ENCODE data around the gene RBM8A. TPM values are rescaled to one million over a fixed set of nuclear protein-coding genes. Genes with fewer than 3 reads are reported as not detected.

RBM8A gene
- total RNA-seq, 4 donors from 2014 or later: 155 to 229 (median 200) TPM

- Histone ChIP-seq H3K9me3 (no peaks in the 10 kb centered on the region), H3K27ac (peak overlapping the region; percentile 61 to 85 (median 80)), H3K36me3 (peaks cover 0 to 23% (median 0%) of the 10 kb centered on the region in 3 donors), H3K4me1 (peaks cover 9 to 30% (median 14%) of the 10 kb centered on the region in 3 donors), H3K4me3 (peak overlapping the region; percentile 23 to 62 (median 51)), H3K27me3 (no peaks in the 10 kb centered on the region)
- TF ChIP-seq POLR2A (IDR thresholded peaks at IDR 0.05) (peak in 1 of 4 donors; percentile 21), CTCF (IDR thresholded peaks at IDR 0.05) (no peak)
- no peak for DNase-seq
- intact Hi-C loops (cut with DNase I): no loop called here
- 21 to 41% methylated on average over 22 to 43 of the region's 47 CpGs for WGBS, 2 donors
Measured at GRCh38 chr1:145871994-145872924, 55.0 kb downstream of the RBM8A start.

Other genes starting within 250 kb of the RBM8A start
- gene PDZK1, start 220.1 kb downstream of the RBM8A start, total RNA-seq: under 1 TPM in 1 of 4 donors, not detected in 3; 0.19 TPM
- gene CD160, start 208.0 kb downstream of the RBM8A start, total RNA-seq: not detected
- gene RNF115, start 103.4 kb downstream of the RBM8A start, total RNA-seq: 10 to 100 TPM in 1 of 4 donors, 1 to 10 TPM in 3; 4.3 to 17.5 (median 6.1) TPM
- 10 to 100 TPM; 15.0 to 31.7 (median 21.0) TPM for gene POLR3C, start 103.3 kb downstream of the RBM8A start, total RNA-seq
- 1 to 10 TPM; 1.1 to 3.8 (median 1.8) TPM for gene NUDT17, start 81.9 kb downstream of the RBM8A start, total RNA-seq
- 10 to 100 TPM; 20.9 to 51.8 (median 38.2) TPM for gene PIAS3, start 68.4 kb downstream of the RBM8A start, total RNA-seq
- gene ANKRD35, start 41.6 kb downstream of the RBM8A start, total RNA-seq: 10 to 100 TPM in 2 of 4 donors, 1 to 10 TPM in 2; 9.0 to 22.4 (median 10.9) TPM
- 1 to 10 TPM in 3 of 4 donors, under 1 TPM in 1; 0.83 to 7.2 (median 1.5) TPM for gene ITGA10, start 17.4 kb downstream of the RBM8A start, total RNA-seq
- gene PEX11B, start 8.8 kb downstream of the RBM8A start, total RNA-seq: 10 to 100 TPM; 19.3 to 30.8 (median 25.1) TPM
- 10 to 100 TPM in 1 of 4 donors, 1 to 10 TPM in 3; 1.9 to 12.2 (median 5.9) TPM for gene LIX1L, start 30.5 kb upstream of the RBM8A start, total RNA-seq
- gene ANKRD34A, start 37.1 kb upstream of the RBM8A start, total RNA-seq: under 1 TPM; 0.04 to 0.67 (median 0.30) TPM
- 10 to 100 TPM in 2 of 4 donors, 1 to 10 TPM in 2; 2.9 to 15.9 (median 9.8) TPM for gene POLR3GL, start 37.2 kb upstream of the RBM8A start, total RNA-seq
- 100 to 1,000 TPM in 3 of 4 donors, 10 to 100 TPM in 1; 94.9 to 942 (median 328) TPM for gene TXNIP, start 69.1 kb upstream of the RBM8A start, total RNA-seq
- not detected for gene HJV, start 94.3 kb upstream of the RBM8A start, total RNA-seq
- gene NBPF10, start 217.3 kb upstream of the RBM8A start, total RNA-seq: 1 to 10 TPM in 3 of 4 donors, under 1 TPM in 1; 0.72 to 2.9 (median 1.1) TPM